Brain microvascular endothelial cell (primary cell): ENCODE data around the gene ITPK1.

ENCODE experiments used
- DNase-seq: peaks from one replicate; pipeline ENCODE4 v3.0.0-alpha.2; 2020
- H3K27ac ChIP-seq: fragments of 250-450 bp; sonication (Bioruptor Pico); 2 replicates; pipeline ENCODE4 v1.5.1; 2020; ENCODE audit warnings: mild to moderate bottlenecking, moderate library complexity
- H3K27me3 ChIP-seq: fragments of 250-450 bp; sonication (Bioruptor Pico); replicated peaks from 2 replicates; pipeline ENCODE4 v1.5.1; 2020; ENCODE audit warnings: mild to moderate bottlenecking
- H3K36me3 ChIP-seq: fragments of 250-450 bp; sonication (Bioruptor Pico); replicated peaks from 2 replicates; pipeline ENCODE4 v1.5.1; 2020; ENCODE audit warnings: mild to moderate bottlenecking
- H3K4me3 ChIP-seq: 2 replicates; pipeline ENCODE4 v1.5.1; 2011; ENCODE audit warnings: low read depth, mild to moderate bottlenecking, control low read depth, low read length, moderate library complexity
- CTCF ChIP-seq: IDR thresholded peaks from 2 replicates; pipeline ENCODE4 v1.5.1; 2011; ENCODE audit warnings: low read depth, mild to moderate bottlenecking, moderate library complexity, low read length, control low read depth, inconsistent platforms; ENCODE audit errors: missing control alignments
- in situ Hi-C: cut with HindIII; loops from 2 replicates; pipeline ENCODE4 v1.10.0; 2017; ENCODE audit warnings: low sequenced_read_pairs, low pct_ligation_motif_present

Gene ITPK1

GRCh38 chr14:92948647-92949046, 167.1 kb downstream of the ITPK1 start:
- no peak for DNase-seq
- no peaks in the 10 kb centered on the region for H3K27me3 ChIP-seq
- no peak overlapping the region for H3K4me3 ChIP-seq
- H3K27ac ChIP-seq, result no peak overlapping the region
- H3K36me3 ChIP-seq, result no peaks in the 10 kb centered on the region
- no peak for TF ChIP-seq CTCF
- in situ Hi-C loops, result loop anchor here (25.0 kb wide), 1 partner anchor 189 kb away; no protein-coding TSS in a partner anchor

- no peaks in the 10 kb centered on the region for H3K27me3 ChIP-seq
- DNase-seq, result no peak
- no peaks in the 10 kb centered on the region for H3K36me3 ChIP-seq
- in situ Hi-C loops, result loop anchor here (25.0 kb wide), 1 partner anchor 190 kb away; no protein-coding TSS in a partner anchor
- H3K4me3 ChIP-seq, result no peak overlapping the region
- no peak for TF ChIP-seq CTCF
- H3K27ac ChIP-seq, result no peak overlapping the region
These were observed 168.7 kb downstream of the ITPK1 start for GRCh38 chr14:92946847-92947545.

GRCh38 chr14:92945959-92946846, 169.5 kb downstream of the ITPK1 start:
- peak; percentile 57 for DNase-seq
- H3K36me3 ChIP-seq, result no peaks in the 10 kb centered on the region
- in situ Hi-C loops, result loop anchor here (25.0 kb wide), 1 partner anchor 191 kb away; no protein-coding TSS in a partner anchor

GRCh38 chr14:92945544-92945943, 170.2 kb downstream of the ITPK1 start:
- DNase-seq, result no peak
- Histone ChIP-seq H3K36me3 (no peaks in the 10 kb centered on the region), H3K27ac (no peak overlapping the region), H3K4me3 (no peak overlapping the region), H3K27me3 (no peaks in the 10 kb centered on the region)
- TF ChIP-seq CTCF, result no peak
- in situ Hi-C loops, result loop anchor here (25.0 kb wide), 1 partner anchor 192 kb away; no protein-coding TSS in a partner anchor

More at GRCh38 chr14:92945959-92946846, 169.5 kb downstream of the ITPK1 start:
- no peak for TF ChIP-seq CTCF
- no peak overlapping the region for H3K27ac ChIP-seq
- H3K4me3 ChIP-seq, result no peak overlapping the region
- H3K27me3 ChIP-seq, result no peaks in the 10 kb centered on the region

GRCh38 chr14:92944976-92945375, 170.7 kb downstream of the ITPK1 start:
- in situ Hi-C loops, result loop anchor here (25.0 kb wide), 1 partner anchor 192 kb away; no protein-coding TSS in a partner anchor
- Histone ChIP-seq H3K27me3 (no peaks in the 10 kb centered on the region), H3K36me3 (no peaks in the 10 kb centered on the region), H3K27ac (no peak overlapping the region), H3K4me3 (no peak overlapping the region)
- DNase-seq, result no peak
- TF ChIP-seq CTCF, result no peak
